H1 (cell line): ENCODE measurements around the gene DUSP2. TPM values are rescaled to one million over a fixed set of nuclear protein-coding genes. Genes with fewer than 3 reads are reported as not detected.

Experiments
- CTCF ChIA-PET: fragments of 300-600 bp; sonication (Branson Sonifier 250); formaldehyde crosslinking; loops from one replicate; lab custom pipeline; 2021; ENCODE audit not compliant: partially characterized antibody; lab: Charles Lee
- POLR2A ChIA-PET: fragments of 300-600 bp; sonication (Branson Sonifier 250); formaldehyde crosslinking; loops from one replicate; lab custom pipeline; 2021; ENCODE audit warnings: inconsistent platforms; ENCODE audit not compliant: partially characterized antibody; lab: Charles Lee
- DNase-seq, 2 experiments: peaks; one replicate each; pipeline versions ENCODE4 v3.0.0 to v3.0.0-alpha.2; 2010 to 2022; ENCODE audit warnings: low spot score in 2 of 2, low read depth in 1 of 2, mixed read lengths in 1 of 2
- FAIRE-seq: peaks from 2 replicates; lab custom pipeline; 2011; peaks lifted over from hg19 to GRCh38; lab: Jason Lieb, UNC
- H2AFZ ChIP-seq: 2 replicates; pipeline ENCODE4 v1.8.1; 2012; ENCODE audit warnings: low read length, inconsistent platforms
- H2AK5ac ChIP-seq: 2 replicates; pipeline ENCODE4 v1.6.1; 2013; ENCODE audit warnings: low read depth, low read length
- H2BK120ac ChIP-seq: replicated peaks from 2 replicates; pipeline ENCODE3; 2013; ENCODE audit warnings: low read depth, low read length, inconsistent platforms
- H2BK12ac ChIP-seq: 2 replicates; pipeline ENCODE4 v1.6.1; 2013; ENCODE audit warnings: low read depth, low read length
- H2BK15ac ChIP-seq: 2 replicates; pipeline ENCODE4 v1.6.1; 2013; ENCODE audit warnings: low read length
- H2BK20ac ChIP-seq: 2 replicates; pipeline ENCODE4 v1.6.1; 2013; ENCODE audit warnings: low read length
- H2BK5ac ChIP-seq: 2 replicates; pipeline ENCODE4 v1.6.1; 2013; ENCODE audit warnings: low read depth, low read length
- H3K14ac ChIP-seq: 2 replicates; pipeline ENCODE4 v1.6.1; 2013; ENCODE audit warnings: inconsistent platforms; ENCODE audit not compliant: insufficient read length
- H3K18ac ChIP-seq: 2 replicates; pipeline ENCODE4 v1.6.1; 2013; ENCODE audit warnings: low read length; ENCODE audit errors: extremely low read depth
- H3K23ac ChIP-seq: 2 replicates; pipeline ENCODE4 v1.6.1; 2013; ENCODE audit warnings: inconsistent platforms; ENCODE audit not compliant: insufficient read length
- H3K23me2 ChIP-seq: 2 replicates; pipeline ENCODE4 v1.6.1; 2013; ENCODE audit warnings: low read depth, low read length
- H3K27ac ChIP-seq: 2 replicates; pipeline ENCODE4 v1.6.1; 2011; ENCODE audit warnings: low read depth, low read length, inconsistent platforms
- H3K27me3 ChIP-seq, 4 experiments: replicated peaks in 1 of 4; 1 replicate in 1 of 4; 2 replicates in 3 of 4; pipeline versions ENCODE4 v1.6.1 to v1.8.1; 2011 to 2013; ENCODE audit warnings: low read length in 3 of 4, mild to moderate bottlenecking in 3 of 4, inconsistent platforms in 2 of 4, mixed read lengths in 2 of 4, moderate library complexity in 1 of 4; ENCODE audit not compliant: control insufficient read depth in 3 of 4, insufficient read depth in 3 of 4; ENCODE audit errors: extremely low read depth in 1 of 4
- H3K36me3 ChIP-seq, 4 experiments: 2 replicates each; pipeline versions ENCODE4 v1.6.1 to v1.8.1; 2011 to 2013; ENCODE audit warnings: mild to moderate bottlenecking in 4 of 4, low read length in 3 of 4, moderate library complexity in 2 of 4, control low read depth in 1 of 4, inconsistent platforms in 1 of 4; ENCODE audit not compliant: insufficient read depth in 4 of 4, control insufficient read depth in 2 of 4
- H3K4ac ChIP-seq: replicated peaks from 2 replicates; pipeline ENCODE3; 2013; ENCODE audit warnings: low read length, low read depth, mixed read lengths, inconsistent platforms; ENCODE audit not compliant: insufficient read length
- H3K4me1 ChIP-seq, 4 experiments: replicated peaks in 1 of 4; 1 replicate in 1 of 4; 2 replicates in 3 of 4; pipeline versions ENCODE4 v1.6.1 to v1.8.1; 2011 to 2013; ENCODE audit warnings: low read length in 3 of 4, inconsistent platforms in 2 of 4, mixed read lengths in 1 of 4; ENCODE audit not compliant: insufficient read depth in 4 of 4, control insufficient read depth in 3 of 4
- H3K4me2 ChIP-seq, 2 experiments: 2 replicates each; pipeline versions ENCODE4 v1.6.1 to v1.8.1; 2011 to 2013; ENCODE audit warnings: low read depth in 2 of 2, low read length in 2 of 2, control low read depth in 1 of 2, inconsistent platforms in 1 of 2, mild to moderate bottlenecking in 1 of 2; ENCODE audit not compliant: insufficient read depth in 1 of 2
- H3K4me3 ChIP-seq, 4 experiments: fragments of 200-600, 300-600 bp in 1 of 4; sonication (generic), shearing (Covaris generic), sonication (Bioruptor Twin) in 1 of 4; 2 replicates each; pipeline versions ENCODE4 v1.5.1 to v1.8.1; 2011 to 2016; ENCODE audit warnings: low read length in 4 of 4, low read depth in 3 of 4, control low read depth in 2 of 4, inconsistent platforms in 2 of 4, mild to moderate bottlenecking in 2 of 4, mixed read lengths in 1 of 4, moderate library complexity in 1 of 4; ENCODE audit not compliant: insufficient read depth in 2 of 4; ENCODE audit errors: extremely low read depth in 1 of 4
- H3K56ac ChIP-seq: replicated peaks from 2 replicates; pipeline ENCODE3; 2013; ENCODE audit warnings: low read depth, mild to moderate bottlenecking, mixed read lengths, low read length, inconsistent platforms; ENCODE audit not compliant: insufficient read length
- H3K79me1 ChIP-seq: 2 replicates; pipeline ENCODE4 v1.6.1; 2013; ENCODE audit warnings: low read depth, low read length, control low read depth
- H3K79me2 ChIP-seq, 2 experiments: 2 replicates each; pipeline versions ENCODE4 v1.6.1 to v1.8.1; 2012 to 2013; ENCODE audit warnings: low read length in 2 of 2, mild to moderate bottlenecking in 2 of 2, inconsistent platforms in 1 of 2; ENCODE audit not compliant: insufficient read depth in 2 of 2, control insufficient read depth in 1 of 2
- H3K9ac ChIP-seq, 4 experiments: replicated peaks in 1 of 4; 1 replicate in 1 of 4; 2 replicates in 3 of 4; pipeline versions ENCODE4 v1.6.1 to v1.8.1; 2011 to 2013; ENCODE audit warnings: low read depth in 3 of 4, low read length in 3 of 4, control low read depth in 2 of 4, mild to moderate bottlenecking in 2 of 4, moderate library complexity in 2 of 4, inconsistent platforms in 1 of 4; ENCODE audit errors: extremely low read depth in 1 of 4
- H3K9me3 ChIP-seq, 2 experiments: 2 replicates each; pipeline versions ENCODE4 v1.6.1 to v1.8.1; 2012 to 2013; ENCODE audit warnings: mild to moderate bottlenecking in 2 of 2, moderate library complexity in 2 of 2, control low read depth in 1 of 2, inconsistent platforms in 1 of 2, low read depth in 1 of 2, low read length in 1 of 2, mixed read lengths in 1 of 2; ENCODE audit not compliant: insufficient read depth in 2 of 2
- H4K20me1 ChIP-seq, 2 experiments: replicated peaks in 1 of 2; 2 replicates each; pipeline versions ENCODE3 to v1.8.1; 2011 to 2013; ENCODE audit warnings: inconsistent platforms in 2 of 2, low read length in 2 of 2, mild to moderate bottlenecking in 1 of 2; ENCODE audit not compliant: insufficient read depth in 2 of 2, control insufficient read depth in 1 of 2
- H4K5ac ChIP-seq: 2 replicates; pipeline ENCODE4 v1.6.1; 2013; ENCODE audit warnings: low read length, low read depth, mixed read lengths, inconsistent platforms; ENCODE audit not compliant: insufficient read length
- H4K8ac ChIP-seq: 2 replicates; pipeline ENCODE4 v1.8.0; 2013; ENCODE audit warnings: mild to moderate bottlenecking, moderate library complexity, low read length, inconsistent platforms; ENCODE audit not compliant: insufficient read depth; ENCODE audit errors: extremely low read depth
- H4K91ac ChIP-seq: replicated peaks from 2 replicates; pipeline ENCODE3; 2013; ENCODE audit warnings: low read length, mixed read lengths, inconsistent platforms; ENCODE audit not compliant: insufficient read length
- BRCA1 ChIP-seq: IDR thresholded peaks from 2 replicates; pipeline ENCODE4 v1.6.1; 2012; ENCODE audit warnings: low read depth, low read length, improper control_type of control experiment
- CHD1 ChIP-seq: IDR thresholded peaks from 2 replicates; pipeline ENCODE4 v1.6.1; 2012; ENCODE audit warnings: low read depth, low read length, improper control_type of control experiment
- HDAC6 ChIP-seq: IDR thresholded peaks from one replicate; pipeline ENCODE4 v1.7.1; 2012; ENCODE audit warnings: low read depth, mild to moderate bottlenecking, inconsistent platforms, low read length, moderate library complexity
- POLR2A ChIP-seq, 2 experiments: IDR thresholded peaks; 1 replicate in 1 of 2; 2 replicates in 1 of 2; pipeline ENCODE4 v1.6.1; 2011; ENCODE audit warnings: low read depth in 2 of 2, low read length in 2 of 2, mild to moderate bottlenecking in 2 of 2; ENCODE audit errors: control extremely low read depth in 1 of 2
- RBBP5 ChIP-seq: IDR thresholded peaks from 2 replicates; pipeline ENCODE4 v1.7.1; 2012; ENCODE audit warnings: low read depth, mild to moderate bottlenecking, inconsistent platforms, low read length, moderate library complexity, borderline replicate concordance
- SIRT6 ChIP-seq: IDR thresholded peaks from one replicate; pipeline ENCODE4 v1.7.1; 2012; ENCODE audit warnings: low read length, inconsistent platforms
- TAF1 ChIP-seq: IDR thresholded peaks from 2 replicates; pipeline ENCODE4 v1.6.1; 2011; ENCODE audit warnings: mild to moderate bottlenecking, low read depth, low read length
- WGBS, 2 experiments: shearing (Covaris generic) in 1 of 2; methylation state at CpG; one replicate each; pipeline versions ENCODE4 v1.1.6 to v1.1.7; 2013 to 2015; ENCODE audit warnings: low lambda C conversion rate in 2 of 2, mixed read lengths in 2 of 2, inconsistent platforms in 1 of 2, low coverage in 1 of 2, missing lambda C conversion rate in 1 of 2; ENCODE audit not compliant: insufficient replicate concordance in 2 of 2, insufficient coverage in 1 of 2, insufficient read length in 1 of 2; ENCODE audit errors: extremely low coverage in 1 of 2, missing lambda C conversion rate in 1 of 2; 5-methylcytosine and 5-hydroxymethylcytosine counted together
- polyA plus RNA-seq, 7 experiments: library from polyadenylated mRNA; depleted of rRNA in 3 of 7; stranded (reverse) in 5 of 7; unstranded in 2 of 7; fragments of >200 nt in 5 of 7; fragments of 200-250 nt in 2 of 7; gene quantifications; 1 replicate in 5 of 7; 2 replicates in 1 of 7; 4 replicates in 1 of 7; pipeline versions ENCODE4 v1.2.1 to v1.2.3, GENCODE V29; 2011 to 2013; ENCODE audit warnings: missing spikeins in 2 of 7, mixed read lengths in 2 of 7
- total RNA-seq: library from RNA; stranded (reverse); fragmentation: NEBNext Ultra II Directional; extraction: Animal tissue kit (Norgen Biotek cat#: 25700); gene quantifications from 2 replicates; pipeline ENCODE4 v1.2.1, GENCODE V29; 2021

DUSP2 gene
- total and polyA plus RNA-seq, 2 of the 8 experiments (the other 6 are each of a cell fraction or from before 2014, with no cell fraction given), result 10.1 to 10.4 TPM

DNA sequence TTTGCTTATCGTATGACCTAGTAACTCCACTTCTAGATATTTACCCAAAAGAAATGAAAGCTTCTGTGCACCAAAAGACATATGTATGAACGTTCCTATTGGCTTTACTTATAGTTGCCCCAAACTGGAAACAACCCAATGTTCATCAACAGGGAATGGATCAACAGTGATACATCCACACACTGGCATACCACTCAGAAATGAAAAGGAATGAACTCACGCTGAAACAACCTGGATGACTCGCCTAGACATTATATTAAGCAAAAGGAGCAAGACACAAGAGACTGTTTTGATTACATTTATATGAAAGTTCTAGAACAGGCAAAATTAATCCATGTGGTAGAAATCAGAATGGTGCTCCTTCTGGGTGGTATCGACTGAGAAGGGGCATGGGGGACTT lies 47.8 kb downstream of the DUSP2 start:
- Histone ChIP-seq H3K23me2 (no peaks in the 10 kb centered on the region; the same call in 1 of the 2 replicates), H2BK12ac (no peak overlapping the region), H4K91ac (no peak overlapping the region), H2AFZ (no peak overlapping the region), H3K4ac (no peak overlapping the region), H3K79me1 (no peaks in the 10 kb centered on the region), H2BK5ac (no peak overlapping the region), H2AK5ac (no peak overlapping the region), H3K56ac (no peak overlapping the region), H3K9me3 (no peaks in the 10 kb centered on the region), H3K36me3 (no peaks in the 10 kb centered on the region), H3K23ac (no peak overlapping the region), H4K8ac (no peak overlapping the region), H2BK15ac (no peak overlapping the region), H3K79me2 (no peaks in the 10 kb centered on the region), H3K4me3 (no peak overlapping the region), H2BK120ac (no peak overlapping the region), H2BK20ac (no peak overlapping the region), H3K18ac (no peak overlapping the region), H4K5ac (no peak overlapping the region), H3K14ac (no peak overlapping the region), H3K27me3 (no peaks in the 10 kb centered on the region), H3K4me1 (peaks cover 0 to 7% (median 3%) of the 10 kb centered on the region in 4 experiments; a peak in 4 of 7 replicates), H3K9ac (no peak overlapping the region), H3K4me2 (no peak overlapping the region), H4K20me1 (no peaks in the 10 kb centered on the region), H3K27ac (no peak overlapping the region)
- POLR2A ChIA-PET, result interaction anchor here (0.7 to 1.3 kb wide), 2 partner anchors 15 to 32 kb away, joined by 3 read pairs; no protein-coding TSS in a partner anchor
- TF ChIP-seq BRCA1, result no peak
- no peak for TF ChIP-seq HDAC6
- no peak for TF ChIP-seq RBBP5
- no peak for TF ChIP-seq CHD1
- TF ChIP-seq POLR2A (IDR thresholded peaks at IDR 0.05; ENCODE audit: control extremely low read depth in 1 of 2, low read depth in 2 of 2, low read length in 2 of 2), result no peak
- no peak for TF ChIP-seq SIRT6
- TF ChIP-seq TAF1, result no peak
- no peak for DNase-seq
- WGBS, 2 experiments, result 88% methylated on average over 5 of the region's 5 CpGs; no CpG with 5 or more reads in 1 of the 2 experiments
- CTCF ChIA-PET, result no interaction called here
- no peak for FAIRE-seq
